ENCODE measurements around the gene SPDYE17. TPM values are rescaled to one million over a fixed set of nuclear protein-coding genes. Genes with fewer than 3 reads are reported as not detected.
"Not testable (repeated sequence)": the region's sequence is repeated elsewhere in the genome, so short reads cannot be mapped to it uniquely, and the experiment has no call there.

SPDYE17 gene, protein sequence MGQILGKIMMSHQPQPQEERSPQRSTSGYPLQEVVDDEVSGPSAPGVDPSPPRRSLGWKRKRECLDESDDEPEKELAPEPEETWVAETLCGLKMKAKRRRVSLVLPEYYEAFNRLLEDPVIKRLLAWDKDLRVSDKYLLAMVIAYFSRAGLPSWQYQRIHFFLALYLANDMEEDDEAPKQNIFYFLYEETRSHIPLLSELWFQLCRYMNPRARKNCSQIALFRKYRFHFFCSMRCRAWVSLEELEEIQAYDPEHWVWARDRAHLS
- polyA plus RNA-seq (ENCODE audit: insufficient read length) = not detected

DNA sequence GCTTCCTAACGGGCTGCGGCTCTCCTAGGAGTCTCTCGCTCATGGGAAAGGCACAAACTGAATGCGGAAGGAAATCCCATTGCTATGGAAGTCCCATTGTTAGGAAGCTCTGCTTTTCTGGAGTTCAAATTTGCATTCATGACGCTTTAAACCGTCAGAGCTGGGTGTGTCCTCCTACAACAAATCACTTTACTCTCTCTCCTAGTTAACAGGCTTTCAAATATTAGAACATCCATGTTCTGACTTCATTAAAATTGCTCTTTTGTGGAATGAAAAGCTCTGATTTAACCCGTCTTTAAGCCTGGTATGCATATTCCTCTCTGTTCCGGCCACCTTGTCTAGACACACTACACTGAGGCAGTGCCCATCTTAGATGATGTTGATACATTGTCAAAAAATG lies at the start of gene SPDYE17:
Gene SPDYE17, minus strand, starts transcription at position 101 of the 400 bp plus-strand sequence. CDS start 1,791 bp downstream, outside the sequence.
- DNase-seq = not testable (repeated sequence)

- not testable (repeated sequence) for DNase-seq
Measured at GRCh38 chr7:77080236-77080635, 48.1 kb upstream of the SPDYE17 start.

GRCh38 chr7:77079624-77080023 lies 47.5 kb upstream of the SPDYE17 start:
- DNase-seq = not testable (repeated sequence)

GRCh38 chr7:77079112-77079511 lies 47.0 kb upstream of the SPDYE17 start:
- DNase-seq = not testable (repeated sequence)

DNA sequence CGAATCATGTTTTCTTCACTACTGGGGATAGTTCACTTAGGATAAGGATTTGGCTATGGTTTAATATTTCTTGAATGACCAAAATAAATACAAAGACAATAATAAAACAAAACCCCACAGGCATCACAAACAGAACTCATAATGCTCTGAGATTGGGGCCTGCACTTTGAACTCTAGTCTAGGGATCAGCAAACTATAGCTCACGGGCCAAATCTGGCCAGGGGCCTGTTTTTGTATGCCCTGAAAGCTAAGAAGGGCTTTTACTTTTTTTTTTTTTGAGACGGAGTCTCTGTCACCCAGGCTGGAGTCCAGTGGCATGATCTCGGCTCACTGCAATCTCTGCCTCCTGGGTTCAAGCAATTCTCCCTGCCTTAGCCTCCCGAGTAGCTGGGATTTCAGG lies 44.9 kb upstream of the SPDYE17 start:
- DNase-seq = not testable (repeated sequence)

- not testable (repeated sequence) for DNase-seq
Measured at GRCh38 chr7:77074786-77075396, 42.7 kb upstream of the SPDYE17 start.

GRCh38 chr7:77071108-77071507 lies 38.9 kb upstream of the SPDYE17 start:
- not testable (repeated sequence) for DNase-seq

DNA sequence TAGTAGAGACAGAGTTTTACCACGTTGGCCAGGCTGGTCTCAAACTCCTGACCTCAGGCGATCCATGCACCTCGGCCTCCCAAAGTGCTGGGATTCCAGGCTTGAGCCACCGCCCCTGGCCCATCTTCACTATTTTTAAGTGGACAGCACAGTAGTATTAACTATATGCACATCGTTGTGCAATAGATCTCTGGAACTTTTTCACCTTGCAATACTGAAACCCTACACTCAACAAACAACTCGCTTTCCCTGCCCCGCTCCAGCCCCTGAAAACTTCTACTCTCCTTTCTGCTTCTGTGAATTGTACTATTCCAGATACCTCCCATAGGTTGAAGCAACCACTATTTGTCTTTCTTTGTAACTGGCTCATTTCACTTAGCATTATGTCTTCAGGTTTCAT lies 33.7 kb upstream of the SPDYE17 start:
- not testable (repeated sequence) for DNase-seq

DNA sequence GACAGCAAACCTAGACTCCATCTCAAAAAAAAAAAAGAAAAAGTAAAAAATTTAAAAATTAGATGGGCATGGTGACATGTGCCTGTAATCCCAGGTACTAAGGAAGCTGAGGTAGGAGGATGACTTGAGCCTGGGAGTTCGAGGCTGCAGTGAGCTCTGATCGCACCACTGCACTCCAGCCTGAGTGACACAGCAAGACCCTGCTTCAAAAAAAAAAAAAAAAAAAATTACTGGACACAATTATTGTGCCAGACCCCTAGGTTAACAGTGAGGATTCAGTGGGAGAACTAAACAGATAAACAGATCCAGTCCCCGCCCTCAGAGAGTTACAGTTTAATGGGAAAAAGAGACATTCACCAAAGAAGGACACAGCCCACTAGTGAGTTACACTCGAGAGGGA lies 31.6 kb upstream of the SPDYE17 start:
- DNase-seq = not testable (repeated sequence)

GRCh38 chr7:77062557-77062956 lies 30.4 kb upstream of the SPDYE17 start, which contains the start of gene SPDYE18:
TSS of gene SPDYE18 (minus strand) at chr7:77062558. CDS start at chr7:77060512, 2,046 bp downstream.
- DNase-seq = not testable (repeated sequence)

GRCh38 chr7:77026349-77026748 lies 5.8 kb downstream of the SPDYE17 start:
- DNase-seq = not testable (repeated sequence)

GRCh38 chr7:77010074-77010680 lies 22.0 kb downstream of the SPDYE17 start:
- DNase-seq = not testable (repeated sequence)

DNA sequence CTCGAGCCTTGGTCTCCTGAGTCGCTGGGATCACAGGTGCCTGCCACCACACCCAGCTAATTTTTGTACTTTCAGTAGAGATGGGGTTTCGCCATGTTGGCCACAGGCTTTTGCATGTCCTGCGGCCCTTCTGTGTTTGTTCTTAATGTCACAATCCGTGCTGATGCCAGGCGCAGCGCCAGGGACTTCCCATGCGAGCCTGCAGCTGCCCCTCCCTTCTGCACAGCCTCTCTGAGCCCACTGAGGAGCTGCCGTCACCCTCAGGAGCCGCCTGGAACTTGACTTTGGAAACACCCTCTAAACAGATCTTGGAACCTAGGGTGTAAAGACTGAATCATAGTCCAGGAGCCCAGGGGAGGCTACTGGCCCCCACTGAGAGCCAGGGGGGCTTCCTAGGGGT lies 24.2 kb downstream of the SPDYE17 start:
- peak; percentile 29 for DNase-seq

GRCh38 chr7:77006127-77007110 lies 25.7 kb downstream of the SPDYE17 start:
- DNase-seq = not testable (repeated sequence)

DNA sequence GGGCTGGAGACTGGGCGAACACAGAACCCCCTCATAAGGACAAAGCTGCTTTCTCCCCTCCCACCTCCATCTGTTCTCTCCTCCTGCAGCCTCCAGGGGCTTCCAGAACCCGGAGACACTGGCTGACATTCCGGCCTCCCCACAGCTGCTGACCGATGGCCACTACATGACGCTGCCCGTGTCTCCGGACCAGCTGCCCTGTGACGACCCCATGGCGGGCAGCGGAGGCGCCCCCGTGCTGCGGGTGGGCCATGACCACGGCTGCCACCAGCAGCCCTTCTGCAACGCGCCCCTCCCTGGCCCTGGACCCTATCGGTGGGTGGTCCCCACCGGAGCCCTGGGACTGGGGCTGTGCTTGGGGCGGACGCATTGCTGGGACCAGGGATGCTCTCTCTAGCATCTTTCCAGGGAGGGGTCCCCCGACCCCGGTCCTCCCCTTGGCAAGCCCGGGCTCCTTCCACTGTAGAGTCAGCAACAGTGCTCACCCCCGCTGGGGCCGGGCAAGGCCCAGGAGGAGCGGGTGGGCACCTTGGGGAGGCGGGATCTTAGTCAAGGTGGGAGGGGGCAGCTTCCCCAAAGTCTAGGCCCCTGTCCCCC lies 26.6 kb downstream of the SPDYE17 start:
- not testable (repeated sequence) for DNase-seq

DNA sequence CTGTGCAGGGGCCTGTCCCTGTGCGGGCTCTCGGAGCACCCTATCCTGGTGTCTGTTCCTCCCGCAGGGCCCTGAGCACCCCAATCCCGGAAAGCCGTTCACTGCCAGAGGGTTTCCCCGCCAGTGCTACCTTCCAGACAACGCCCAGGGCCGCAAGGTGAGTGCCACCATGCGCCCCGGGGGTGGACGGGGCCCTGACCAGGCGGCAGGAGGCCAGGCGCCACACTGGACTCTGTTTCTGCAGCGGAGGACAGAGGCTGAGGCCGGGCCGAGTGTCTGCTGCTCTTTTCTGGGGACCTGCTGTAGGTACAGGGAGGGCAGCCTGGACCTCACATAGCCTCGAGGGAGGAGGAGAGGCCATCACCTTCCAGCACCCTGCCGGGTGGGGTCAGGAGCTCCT lies 28.0 kb downstream of the SPDYE17 start:
- not testable (repeated sequence) for DNase-seq

DNA sequence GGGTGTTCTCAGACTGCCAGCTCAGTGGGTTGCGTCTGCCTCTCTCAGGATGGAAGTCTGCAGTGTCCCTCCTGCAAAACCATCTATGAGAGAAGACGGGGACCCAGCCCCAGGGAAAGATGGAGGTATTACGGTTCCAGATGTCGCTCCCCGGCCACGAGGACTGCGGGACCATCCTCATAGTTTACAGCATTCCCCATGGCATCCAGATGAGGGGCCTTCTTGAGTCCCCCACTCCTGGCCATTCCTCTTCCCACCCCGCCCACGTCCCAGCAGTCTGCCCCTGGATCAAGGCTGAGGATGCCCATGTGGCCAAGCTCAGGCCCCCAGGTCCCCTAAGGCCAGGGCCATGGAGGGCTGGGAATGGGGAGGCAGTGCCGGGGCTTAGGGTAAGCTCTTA lies 28.9 kb downstream of the SPDYE17 start:
- DNase-seq = not testable (repeated sequence)

GRCh38 chr7:77002678-77003233 lies 29.4 kb downstream of the SPDYE17 start:
- DNase-seq = not testable (repeated sequence)

DNA sequence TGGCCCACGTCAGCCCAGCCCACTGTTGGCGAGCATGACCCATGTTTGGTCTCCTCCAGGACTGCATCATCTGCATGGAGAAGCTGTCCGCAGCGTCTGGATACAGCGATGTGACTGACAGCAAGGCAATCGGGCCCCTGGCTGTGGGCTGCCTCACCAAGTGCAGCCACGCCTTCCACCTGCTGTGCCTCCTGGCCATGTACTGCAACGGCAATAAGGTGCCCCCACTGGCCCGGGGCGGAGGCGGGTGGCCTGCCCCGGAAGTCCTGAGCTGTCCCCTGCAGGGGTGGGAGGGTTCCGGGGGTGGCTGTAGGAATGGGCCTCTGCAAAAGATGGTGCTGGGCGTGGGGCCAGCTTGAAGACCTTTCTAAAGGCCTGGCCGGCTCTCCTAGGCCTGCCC lies 30.1 kb downstream of the SPDYE17 start:
- DNase-seq = not testable (repeated sequence)

DNA sequence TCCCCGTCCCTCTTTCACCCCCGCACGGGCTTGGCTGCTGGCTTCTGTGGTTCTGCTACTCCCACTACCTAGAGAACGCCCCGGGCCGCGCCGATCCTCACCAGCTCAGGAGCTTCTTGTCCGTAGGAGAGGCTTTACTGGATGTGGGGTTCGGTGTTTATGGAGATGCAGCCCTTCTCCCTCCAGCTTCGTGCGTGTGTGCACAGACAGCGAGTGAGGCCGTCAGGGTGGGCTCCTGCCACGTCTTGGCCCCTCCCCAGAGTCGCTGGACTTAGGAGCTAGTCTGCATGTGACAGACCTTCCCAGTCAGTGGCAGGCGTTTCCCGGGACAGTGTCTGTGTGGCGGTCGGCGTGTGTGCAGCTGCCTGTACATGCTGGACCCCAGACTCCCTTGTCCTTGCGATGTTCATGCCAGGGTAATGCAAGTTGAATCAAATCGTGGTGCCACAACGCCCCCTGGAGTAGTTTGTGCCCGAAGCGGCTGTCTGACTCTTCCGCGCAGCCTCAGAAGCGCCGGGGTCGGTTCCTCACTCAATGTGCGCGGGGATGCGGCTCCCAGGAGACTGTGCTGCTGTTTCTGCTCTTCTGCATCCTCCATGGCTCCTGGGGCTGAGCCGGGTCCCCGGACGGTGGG lies 32.6 kb downstream of the SPDYE17 start:
- not testable (repeated sequence) for DNase-seq

Data from hindlimb muscle (tissue), 1 donor.